H1 (cell line): ENCODE results near the gene SIGLEC15. TPM values are rescaled to one million over a fixed set of nuclear protein-coding genes. Genes with fewer than 3 reads are reported as not detected.

Experiments
- CTBP2 ChIP-seq: IDR thresholded peaks from 2 replicates; pipeline ENCODE4 v1.7.0; 2011; ENCODE audit warnings: borderline replicate concordance, mild to moderate bottlenecking, moderate library complexity, mixed read lengths, low read length; ENCODE audit not compliant: insufficient read depth, insufficient read length
- HDAC2 ChIP-seq, 2 experiments: fragments of 300-600 bp in 1 of 2; sonication (generic) in 1 of 2; IDR thresholded peaks; 2 replicates each; pipeline ENCODE4 v1.6.1; 2011 to 2012; ENCODE audit warnings: low read depth in 2 of 2, low read length in 2 of 2, mild to moderate bottlenecking in 2 of 2, moderate library complexity in 2 of 2, borderline replicate concordance in 1 of 2, inconsistent platforms in 1 of 2
- POLR2A ChIP-seq, 2 experiments: IDR thresholded peaks; 1 replicate in 1 of 2; 2 replicates in 1 of 2; pipeline ENCODE4 v1.6.1; 2011; ENCODE audit warnings: low read depth in 2 of 2, low read length in 2 of 2, mild to moderate bottlenecking in 2 of 2; ENCODE audit errors: control extremely low read depth in 1 of 2
- RBBP5 ChIP-seq: IDR thresholded peaks from 2 replicates; pipeline ENCODE4 v1.7.1; 2012; ENCODE audit warnings: low read depth, mild to moderate bottlenecking, inconsistent platforms, low read length, moderate library complexity, borderline replicate concordance
- SIN3A ChIP-seq, 2 experiments: IDR thresholded peaks in 1 of 2; conservative IDR thresholded peaks in 1 of 2; 2 replicates each; pipeline ENCODE4 v1.6.1; 2011 to 2012; ENCODE audit warnings: low read length in 2 of 2, improper control_type of control experiment in 1 of 2, low read depth in 1 of 2, mild to moderate bottlenecking in 1 of 2
- TBP ChIP-seq: IDR thresholded peaks from 2 replicates; pipeline ENCODE4 v1.6.1; 2011; ENCODE audit warnings: low read depth, low read length, improper control_type of control experiment
- polyA plus RNA-seq, 7 experiments: library from polyadenylated mRNA; depleted of rRNA in 3 of 7; stranded (reverse) in 5 of 7; unstranded in 2 of 7; fragments of >200 nt in 5 of 7; fragments of 200-250 nt in 2 of 7; gene quantifications; 1 replicate in 5 of 7; 2 replicates in 1 of 7; 4 replicates in 1 of 7; pipeline versions ENCODE4 v1.2.1 to v1.2.3, GENCODE V29; 2011 to 2013; ENCODE audit warnings: missing spikeins in 2 of 7, mixed read lengths in 2 of 7
- total RNA-seq: library from RNA; stranded (reverse); fragmentation: NEBNext Ultra II Directional; extraction: Animal tissue kit (Norgen Biotek cat#: 25700); gene quantifications from 2 replicates; pipeline ENCODE4 v1.2.1, GENCODE V29; 2021
- TF ChIP-seq, protein P1 (sequence below): IDR thresholded peaks from 2 replicates; pipeline ENCODE4 v1.6.1; 2012; ENCODE audit warnings: inconsistent platforms

Gene SIGLEC15
- total and polyA plus RNA-seq, 2 of the 8 experiments (the other 6 are each of a cell fraction or from before 2014, with no cell fraction given): 0.20 to 0.37 TPM

DNA sequence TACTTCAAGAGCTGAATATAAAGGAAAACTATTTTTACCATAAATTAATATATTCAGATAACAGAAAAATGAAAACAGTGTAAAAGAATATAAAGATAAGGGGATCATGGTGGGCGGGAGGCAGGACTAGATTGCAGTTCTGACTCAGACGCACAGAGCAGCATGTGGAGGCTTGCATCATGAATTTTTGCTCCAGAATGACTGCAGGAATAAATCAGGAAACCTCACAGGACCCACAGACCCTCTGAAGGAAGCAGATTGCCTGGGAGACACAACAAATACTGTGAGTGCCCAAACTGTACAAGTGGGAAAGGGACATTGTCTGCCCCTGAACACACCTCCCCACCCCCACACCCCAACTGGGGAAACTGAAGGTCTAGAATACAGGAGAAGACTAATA, 19.2 kb upstream of the SIGLEC15 start (continued):
- TF ChIP-seq HDAC2 (IDR thresholded peaks at IDR 0.05; ENCODE audit: borderline replicate concordance in 1 of 2, low read depth in 2 of 2, low read length in 2 of 2): no peak
- no peak for TF ChIP-seq TBP
- TF ChIP-seq RBBP5: no peak
- TF ChIP-seq, protein P1, sequence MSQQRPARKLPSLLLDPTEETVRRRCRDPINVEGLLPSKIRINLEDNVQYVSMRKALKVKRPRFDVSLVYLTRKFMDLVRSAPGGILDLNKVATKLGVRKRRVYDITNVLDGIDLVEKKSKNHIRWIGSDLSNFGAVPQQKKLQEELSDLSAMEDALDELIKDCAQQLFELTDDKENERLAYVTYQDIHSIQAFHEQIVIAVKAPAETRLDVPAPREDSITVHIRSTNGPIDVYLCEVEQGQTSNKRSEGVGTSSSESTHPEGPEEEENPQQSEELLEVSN: no peak
- TF ChIP-seq SIN3A (conservative IDR thresholded peaks at IDR 0.05 in 1 of 2, IDR thresholded peaks at IDR 0.05 in 1 of 2; ENCODE audit: low read depth in 1 of 2, low read length in 2 of 2): no peak
- no peak for TF ChIP-seq CTBP2
- no peak for TF ChIP-seq POLR2A (IDR thresholded peaks at IDR 0.05; ENCODE audit: control extremely low read depth in 1 of 2, low read depth in 2 of 2, low read length in 2 of 2)
- TF ChIP-seq, all 59 proteins: peak for 0
